Lower lobe of right lung (tissue), 2 donors: Measurements from ENCODE around the gene LETM1. TPM values are rescaled to one million over a fixed set of nuclear protein-coding genes. Genes with fewer than 3 reads are reported as not detected.

ENCODE experiments used
- ATAC-seq, 2 donors: fragments of 200-7000 bp; cut with Tn5 transposase; one replicate each; pipeline ENCODE4 v1.9.1; 2020 to 2022; ENCODE audit warnings: mild to moderate bottlenecking in 2 of 2, moderate library complexity in 2 of 2
- DNase-seq: peaks from one replicate; pipeline ENCODE4 v3.0.0-alpha.2; 2020
- H3K27ac ChIP-seq: fragments of 200-600 bp; one replicate; pipeline ENCODE4 v1.8.0; 2022
- H3K27me3 ChIP-seq: fragments of 200-600 bp; one replicate; pipeline ENCODE4 v1.8.0; 2022; ENCODE audit warnings: low read depth
- H3K36me3 ChIP-seq: fragments of 200-600 bp; one replicate; pipeline ENCODE4 v1.8.0; 2022; ENCODE audit warnings: mild to moderate bottlenecking
- H3K4me1 ChIP-seq: fragments of 200-600 bp; one replicate; pipeline ENCODE4 v1.8.0; 2022
- H3K4me3 ChIP-seq: fragments of 200-600 bp; one replicate; pipeline ENCODE4 v1.8.0; 2022; ENCODE audit warnings: mild to moderate bottlenecking
- H3K9me3 ChIP-seq: fragments of 200-600 bp; one replicate; pipeline ENCODE4 v1.8.0; 2022
- intact Hi-C: fragments of 100-400 bp; cut with DNase I; formaldehyde crosslinking; loops from one replicate; pipeline ENCODE4 v1.11.0; 2022
- total RNA-seq: library from RNA; stranded (reverse); fragmentation: NEBNext Ultra II Directional; extraction: Animal tissue kit (Norgen Biotek cat#: 25700); gene quantifications from one replicate; pipeline ENCODE4 v1.2.1, GENCODE V29; 2021
- TF ChIP-seq, protein P1 (sequence below): fragments of 200-600 bp; IDR thresholded peaks from one replicate; pipeline ENCODE4 v1.8.0; 2022; ENCODE audit warnings: antibody characterized with exemption, mild to moderate bottlenecking
- donor health status: DM: no; HTN: yes; CAD: no; lungs with severe emphysema.

The LETM1 gene
- total RNA-seq, 1 donor from 2014 or later = 33.6 TPM

GRCh38 chr4:1784789-1785591, 71.0 kb downstream of the LETM1 start:
- Histone ChIP-seq H3K27ac (no peak overlapping the region), H3K27me3 (no peaks in the 10 kb centered on the region), H3K4me3 (no peak overlapping the region), H3K9me3 (no peaks in the 10 kb centered on the region), H3K4me1 (no peaks in the 10 kb centered on the region), H3K36me3 (no peaks in the 10 kb centered on the region)
- TF ChIP-seq, protein P1, sequence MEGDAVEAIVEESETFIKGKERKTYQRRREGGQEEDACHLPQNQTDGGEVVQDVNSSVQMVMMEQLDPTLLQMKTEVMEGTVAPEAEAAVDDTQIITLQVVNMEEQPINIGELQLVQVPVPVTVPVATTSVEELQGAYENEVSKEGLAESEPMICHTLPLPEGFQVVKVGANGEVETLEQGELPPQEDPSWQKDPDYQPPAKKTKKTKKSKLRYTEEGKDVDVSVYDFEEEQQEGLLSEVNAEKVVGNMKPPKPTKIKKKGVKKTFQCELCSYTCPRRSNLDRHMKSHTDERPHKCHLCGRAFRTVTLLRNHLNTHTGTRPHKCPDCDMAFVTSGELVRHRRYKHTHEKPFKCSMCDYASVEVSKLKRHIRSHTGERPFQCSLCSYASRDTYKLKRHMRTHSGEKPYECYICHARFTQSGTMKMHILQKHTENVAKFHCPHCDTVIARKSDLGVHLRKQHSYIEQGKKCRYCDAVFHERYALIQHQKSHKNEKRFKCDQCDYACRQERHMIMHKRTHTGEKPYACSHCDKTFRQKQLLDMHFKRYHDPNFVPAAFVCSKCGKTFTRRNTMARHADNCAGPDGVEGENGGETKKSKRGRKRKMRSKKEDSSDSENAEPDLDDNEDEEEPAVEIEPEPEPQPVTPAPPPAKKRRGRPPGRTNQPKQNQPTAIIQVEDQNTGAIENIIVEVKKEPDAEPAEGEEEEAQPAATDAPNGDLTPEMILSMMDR = no peak
- DNase-seq = no peak
- peak; percentile 11 to 41 for ATAC-seq
- intact Hi-C loops = no loop called here

GRCh38 chr4:1784395-1784788, 71.6 kb downstream of the LETM1 start:
- H3K9me3 ChIP-seq = no peaks in the 10 kb centered on the region
- intact Hi-C loops = no loop called here
- no peaks in the 10 kb centered on the region for H3K4me1 ChIP-seq
- no peaks in the 10 kb centered on the region for H3K36me3 ChIP-seq
- ATAC-seq (no peak), DNase-seq (no peak)
- H3K27ac ChIP-seq = no peak overlapping the region
- TF ChIP-seq, protein P1 = no peak
- no peak overlapping the region for H3K4me3 ChIP-seq
- no peaks in the 10 kb centered on the region for H3K27me3 ChIP-seq

DNA sequence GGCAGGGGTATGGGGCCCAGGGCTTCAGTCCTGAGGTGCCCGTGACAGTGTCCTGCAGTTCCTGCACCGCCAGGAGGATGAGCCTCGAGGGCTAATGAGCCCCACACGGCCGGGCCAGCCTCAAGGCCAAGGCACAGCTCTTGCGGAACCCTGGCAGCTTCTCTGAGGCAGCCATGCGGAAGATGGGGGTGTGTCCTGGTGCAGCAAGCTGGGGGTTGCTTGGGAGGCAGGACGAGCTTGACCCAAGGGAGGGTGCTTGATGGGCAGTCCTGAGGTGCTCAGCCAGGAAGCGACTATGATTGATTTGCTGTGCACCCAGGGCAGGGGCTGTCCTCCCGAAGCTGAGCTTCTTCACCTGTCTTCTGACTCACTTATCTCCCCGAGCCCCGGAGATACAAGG, 72.0 kb downstream of the LETM1 start:
- Histone ChIP-seq H3K27me3 (no peaks in the 10 kb centered on the region), H3K36me3 (no peaks in the 10 kb centered on the region), H3K27ac (no peak overlapping the region), H3K9me3 (no peaks in the 10 kb centered on the region), H3K4me3 (no peak overlapping the region), H3K4me1 (no peaks in the 10 kb centered on the region)
- intact Hi-C loops = no loop called here
- ATAC-seq (no peak), DNase-seq (no peak)
- TF ChIP-seq, protein P1 = no peak

GRCh38 chr4:1783015-1783414, 72.9 kb downstream of the LETM1 start:
- no peaks in the 10 kb centered on the region for H3K9me3 ChIP-seq
- intact Hi-C loops = no loop called here
- H3K4me3 ChIP-seq = no peak overlapping the region
- peaks cover 5% of the 10 kb centered on the region for H3K4me1 ChIP-seq
- DNase-seq (no peak), ATAC-seq (no peak)
- TF ChIP-seq, protein P1 = no peak
- H3K36me3 ChIP-seq = no peaks in the 10 kb centered on the region
- H3K27me3 ChIP-seq = no peaks in the 10 kb centered on the region
- H3K27ac ChIP-seq = no peak overlapping the region

GRCh38 chr4:1780435-1780834, 75.5 kb downstream of the LETM1 start:
- Histone ChIP-seq H3K9me3 (no peaks in the 10 kb centered on the region), H3K4me3 (no peak overlapping the region), H3K27me3 (no peaks in the 10 kb centered on the region), H3K36me3 (no peaks in the 10 kb centered on the region), H3K4me1 (peaks cover 10% of the 10 kb centered on the region), H3K27ac (no peak overlapping the region)
- ATAC-seq (no peak), DNase-seq (no peak)
- TF ChIP-seq, protein P1 = no peak
- intact Hi-C loops = no loop called here
